GM18519 (cell line): Measurements from ENCODE around the gene NT5DC3.

Experiments used
- ATAC-seq: cut with Tn5 transposase; IDR thresholded peaks from one replicate; pipeline ENCODE4 v1.9.1; 2021; ENCODE audit warnings: mild to moderate bottlenecking, moderate library complexity; ENCODE audit not compliant: unreplicated experiment, low FRiP score

The NT5DC3 gene

GRCh38 chr12:103791350-103791920 lies 49.6 kb downstream of the NT5DC3 start:
- no peak for ATAC-seq

GRCh38 chr12:103786201-103786600 lies 54.8 kb downstream of the NT5DC3 start:
- ATAC-seq, result no peak

GRCh38 chr12:103785243-103786031 lies 55.6 kb downstream of the NT5DC3 start:
- no peak for ATAC-seq

GRCh38 chr12:103783744-103784664 lies 57.0 kb downstream of the NT5DC3 start:
- ATAC-seq, result no peak

GRCh38 chr12:103782399-103782798 lies 58.6 kb downstream of the NT5DC3 start:
- ATAC-seq, result no peak

GRCh38 chr12:103780992-103781391 lies 60.0 kb downstream of the NT5DC3 start:
- ATAC-seq, result no peak

- no peak for ATAC-seq
Measured at GRCh38 chr12:103780093-103780440, 61.0 kb downstream of the NT5DC3 start.

- ATAC-seq, result no peak
Measured at GRCh38 chr12:103779410-103780092, 61.5 kb downstream of the NT5DC3 start.

- ATAC-seq, result no peak
Measured at GRCh38 chr12:103778781-103779180, 62.3 kb downstream of the NT5DC3 start.

GRCh38 chr12:103774977-103775560 lies 66.0 kb downstream of the NT5DC3 start:
- no peak for ATAC-seq

- no peak for ATAC-seq
Measured at GRCh38 chr12:103773109-103773910, 67.7 kb downstream of the NT5DC3 start.

GRCh38 chr12:103772367-103773108 lies 68.5 kb downstream of the NT5DC3 start:
- ATAC-seq, result no peak

- no peak for ATAC-seq
Measured at GRCh38 chr12:103771466-103771865, 69.6 kb downstream of the NT5DC3 start.

GRCh38 chr12:103769240-103769945 lies 71.6 kb downstream of the NT5DC3 start:
- no peak for ATAC-seq

- no peak for ATAC-seq
Measured at GRCh38 chr12:103768467-103769123, 72.4 kb downstream of the NT5DC3 start.

- no peak for ATAC-seq
Measured at GRCh38 chr12:103766028-103766427, 75.0 kb downstream of the NT5DC3 start.

GRCh38 chr12:103765322-103765721 lies 75.7 kb downstream of the NT5DC3 start:
- no peak for ATAC-seq

- ATAC-seq, result no peak
Measured at GRCh38 chr12:103762473-103762872, 78.6 kb downstream of the NT5DC3 start.
